GM23338 (cell line): Measurements from ENCODE around the gene IRGC. TPM values are rescaled to one million over a fixed set of nuclear protein-coding genes. Genes with fewer than 3 reads are reported as not detected.

Experiments used
- ATAC-seq: fragments of 200-7000 bp; cut with Tn5 transposase; 3 replicates; pipeline ENCODE4 v1.9.1; 2020
- DNase-seq: peaks from one replicate; pipeline ENCODE4 v3.0.0-alpha.2; 2015; ENCODE audit warnings: low spot score
- H2AFZ ChIP-seq: fragments of 200-600 bp; sonication (generic); 2 replicates; pipeline ENCODE4 v1.8.0; 2016; ENCODE audit warnings: antibody characterized with exemption, mild to moderate bottlenecking, moderate library complexity
- H3F3A ChIP-seq: fragments of 200-600 bp; sonication (generic); replicated peaks from 2 replicates; pipeline ENCODE4 v1.8.0; 2017; ENCODE audit warnings: antibody characterized with exemption, mixed run types, low read depth
- H3K27ac ChIP-seq: fragments of 200-600 bp; sonication (generic); 2 replicates; pipeline ENCODE4 v1.6.1; 2016; ENCODE audit warnings: low read depth
- H3K27me3 ChIP-seq: fragments of 200-600 bp; sonication (generic); 2 replicates; pipeline ENCODE4 v1.8.0; 2016; ENCODE audit warnings: mild to moderate bottlenecking, mixed run types, moderate library complexity; ENCODE audit not compliant: insufficient read depth
- H3K36me3 ChIP-seq: fragments of 200-600 bp; sonication (generic); 2 replicates; pipeline ENCODE4 v1.8.0; 2016; ENCODE audit warnings: mild to moderate bottlenecking; ENCODE audit not compliant: insufficient read depth
- H3K4me1 ChIP-seq: fragments of 200-600 bp; sonication (generic); 2 replicates; pipeline ENCODE4 v1.8.0; 2016; ENCODE audit warnings: mild to moderate bottlenecking, moderate library complexity; ENCODE audit not compliant: insufficient read depth
- H3K4me2 ChIP-seq: fragments of 200-600 bp; sonication (generic); 2 replicates; pipeline ENCODE4 v1.7.1; 2017; ENCODE audit warnings: mixed run types
- H3K4me3 ChIP-seq: fragments of 200-600 bp; sonication (generic); 2 replicates; pipeline ENCODE4 v1.6.1; 2016; ENCODE audit warnings: mixed run types
- H3K79me2 ChIP-seq: fragments of 200-600 bp; sonication (generic); replicated peaks from 2 replicates; pipeline ENCODE4 v1.8.0; 2017; ENCODE audit warnings: mild to moderate bottlenecking; ENCODE audit not compliant: insufficient read depth
- H3K9me2 ChIP-seq: fragments of 200-600 bp; sonication (generic); 2 replicates; pipeline ENCODE4 v1.8.0; 2017; ENCODE audit not compliant: insufficient read depth
- H4K20me1 ChIP-seq: fragments of 200-600 bp; sonication (generic); replicated peaks from 2 replicates; pipeline ENCODE4 v1.8.0; 2017; ENCODE audit warnings: mild to moderate bottlenecking; ENCODE audit not compliant: insufficient read depth
- H3K27ac Mint-ChIP-seq: 2 replicates; pipeline ENCODE4 v1.8.0; 2020; ENCODE audit warnings: inconsistent platforms, mild to moderate bottlenecking, moderate library complexity, mixed read lengths
- H3K27me3 Mint-ChIP-seq: 3 replicates; pipeline ENCODE4 v1.8.0; 2022; ENCODE audit warnings: low read depth, mild to moderate bottlenecking, moderate library complexity, mixed read lengths, inconsistent platforms; ENCODE audit not compliant: insufficient read depth, poor library complexity
- H3K36me3 Mint-ChIP-seq: 3 replicates; pipeline ENCODE4 v1.8.0; 2021; ENCODE audit warnings: low read depth, mild to moderate bottlenecking, inconsistent platforms, moderate library complexity, mixed read lengths
- H3K4me1 Mint-ChIP-seq: 3 replicates; pipeline ENCODE4 v1.8.0; 2020; ENCODE audit warnings: mild to moderate bottlenecking, inconsistent platforms, mixed read lengths
- H3K4me3 Mint-ChIP-seq: 3 replicates; pipeline ENCODE4 v1.8.0; 2021; ENCODE audit warnings: moderate library complexity, mild to moderate bottlenecking, inconsistent platforms, mixed read lengths
- H3K9me3 Mint-ChIP-seq: 3 replicates; pipeline ENCODE4 v1.8.0; 2020; ENCODE audit warnings: moderate library complexity, mild to moderate bottlenecking, inconsistent platforms, mixed read lengths
- CREB1 ChIP-seq: fragments of 250-450 bp; sonication (Bioruptor Pico); IDR thresholded peaks from 2 replicates; pipeline ENCODE4 v1.5.0; 2020; ENCODE audit warnings: low read depth, mild to moderate bottlenecking, moderate library complexity
- EZH2 ChIP-seq: fragments of 200-600 bp; sonication (generic); IDR thresholded peaks from one replicate; pipeline ENCODE4 v1.8.0; 2017; ENCODE audit warnings: antibody characterized with exemption, mild to moderate bottlenecking, low read depth; ENCODE audit not compliant: unreplicated experiment
- EZH2phosphoT487 ChIP-seq: fragments of 200-600 bp; sonication (generic); IDR thresholded peaks from one replicate; pipeline ENCODE4 v1.8.1; 2018; ENCODE audit warnings: antibody characterized with exemption; ENCODE audit not compliant: unreplicated experiment
- JUNB ChIP-seq: IDR thresholded peaks from one replicate; pipeline ENCODE4 v1.6.1; 2016; ENCODE audit warnings: antibody characterized with exemption; ENCODE audit not compliant: unreplicated experiment
- POLR2AphosphoS5 ChIP-seq: IDR thresholded peaks from 2 replicates; pipeline ENCODE4 v1.6.1; 2016; ENCODE audit warnings: antibody characterized with exemption, low read depth
- REST ChIP-seq: IDR thresholded peaks from one replicate; pipeline ENCODE4 v1.6.1; 2018; ENCODE audit warnings: antibody characterized with exemption; ENCODE audit not compliant: unreplicated experiment
- STAT1 ChIP-seq: IDR thresholded peaks from one replicate; pipeline ENCODE4 v1.6.1; 2016; ENCODE audit warnings: antibody characterized with exemption; ENCODE audit not compliant: unreplicated experiment
- ZNF114 ChIP-seq: fragments of 250-450 bp; sonication (Bioruptor Pico); IDR thresholded peaks from 2 replicates; pipeline ENCODE4 v1.5.0; 2020; ENCODE audit warnings: mild to moderate bottlenecking, moderate library complexity
- ZNF331 ChIP-seq: fragments of 250-450 bp; sonication (Bioruptor Pico); IDR thresholded peaks from 2 replicates; pipeline ENCODE4 v1.5.0; 2020; ENCODE audit warnings: low read depth, mild to moderate bottlenecking, moderate library complexity
- polyA plus RNA-seq: library from polyadenylated mRNA; unstranded; fragments of >200 nt; fragmentation: Nextera tagmentation; extraction: Ambion mirVana; gene quantifications from 2 replicates; pipeline ENCODE4 v1.2.1, GENCODE V29; 2016
- total RNA-seq: library from RNA; depleted of rRNA; stranded (reverse); fragments of >200 nt; shearing (Covaris generic); gene quantifications from 2 replicates; pipeline ENCODE4 v1.2.3, GENCODE V29; 2014
- TF ChIP-seq, protein P1 (sequence below), 2 experiments: fragments of 200-600 bp in 1 of 2; sonication (generic) in 1 of 2; conservative IDR thresholded peaks; 2 replicates each; pipeline versions ENCODE4 v1.5.1 to v1.6.1; 2016 to 2017; ENCODE audit warnings: antibody characterized with exemption in 2 of 2, low read depth in 2 of 2, mild to moderate bottlenecking in 2 of 2, moderate library complexity in 1 of 2

The IRGC gene
- total and polyA plus RNA-seq, 2 experiments from 2014 or later, result not detected

GRCh38 chr19:43759515-43759914 is 43.6 kb downstream of the IRGC start:
- H3K4me1 ChIP-seq, result no peaks in the 10 kb centered on the region; the same call in 1 of the 2 replicates
- H3K27me3 Mint-ChIP-seq, result peaks cover 21% of the 10 kb centered on the region
- no peaks in the 10 kb centered on the region for H3K27me3 ChIP-seq
- H3K4me3 Mint-ChIP-seq, result no peak overlapping the region; the same call in 2 of the 3 replicates
- DNase-seq, result peak; percentile 59
- H3K9me2 ChIP-seq, result no peaks in the 10 kb centered on the region
- no peaks in the 10 kb centered on the region for H4K20me1 ChIP-seq
- no peaks in the 10 kb centered on the region for H3K36me3 ChIP-seq
- peak overlapping the region; percentile 37 for H3K27ac Mint-ChIP-seq
- 0 out of 2 replicates have a peak, but pooled peaks cover 4% of the 10 kb centered on the region for H3K79me2 ChIP-seq
- H3K4me1 Mint-ChIP-seq, result peaks cover 10% of the 10 kb centered on the region
- TF ChIP-seq, protein P1, sequence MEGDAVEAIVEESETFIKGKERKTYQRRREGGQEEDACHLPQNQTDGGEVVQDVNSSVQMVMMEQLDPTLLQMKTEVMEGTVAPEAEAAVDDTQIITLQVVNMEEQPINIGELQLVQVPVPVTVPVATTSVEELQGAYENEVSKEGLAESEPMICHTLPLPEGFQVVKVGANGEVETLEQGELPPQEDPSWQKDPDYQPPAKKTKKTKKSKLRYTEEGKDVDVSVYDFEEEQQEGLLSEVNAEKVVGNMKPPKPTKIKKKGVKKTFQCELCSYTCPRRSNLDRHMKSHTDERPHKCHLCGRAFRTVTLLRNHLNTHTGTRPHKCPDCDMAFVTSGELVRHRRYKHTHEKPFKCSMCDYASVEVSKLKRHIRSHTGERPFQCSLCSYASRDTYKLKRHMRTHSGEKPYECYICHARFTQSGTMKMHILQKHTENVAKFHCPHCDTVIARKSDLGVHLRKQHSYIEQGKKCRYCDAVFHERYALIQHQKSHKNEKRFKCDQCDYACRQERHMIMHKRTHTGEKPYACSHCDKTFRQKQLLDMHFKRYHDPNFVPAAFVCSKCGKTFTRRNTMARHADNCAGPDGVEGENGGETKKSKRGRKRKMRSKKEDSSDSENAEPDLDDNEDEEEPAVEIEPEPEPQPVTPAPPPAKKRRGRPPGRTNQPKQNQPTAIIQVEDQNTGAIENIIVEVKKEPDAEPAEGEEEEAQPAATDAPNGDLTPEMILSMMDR (conservative IDR thresholded peaks at IDR 0.05; ENCODE audit: low read depth in 2 of 2), result peak in 1 of 2 experiments; percentile 57; a peak in 3 of 4 replicates
- no peak for TF ChIP-seq ZNF331 (CRISPR knock-in tag)
- H3K4me3 ChIP-seq, result no peak overlapping the region
- no peaks in the 10 kb centered on the region; the same call in 2 of the 3 replicates for H3K9me3 Mint-ChIP-seq
- 0 out of 2 replicates have a peak overlapping the region, but pooled peaks have one; percentile 23 for H3K27ac ChIP-seq
- H2AFZ ChIP-seq, result no peak overlapping the region
- H3K4me2 ChIP-seq, result no peak overlapping the region
- H3F3A ChIP-seq, result 0 out of 2 replicates have a peak, but pooled peaks cover 3% of the 10 kb centered on the region
- peaks cover 12% of the 10 kb centered on the region; the same call in 2 of the 3 replicates for H3K36me3 Mint-ChIP-seq
- ATAC-seq, result peak; percentile 22

- Histone ChIP-seq H3K36me3 (no peaks in the 10 kb centered on the region), H3F3A (no peaks in the 10 kb centered on the region), H4K20me1 (no peaks in the 10 kb centered on the region), H2AFZ (no peak overlapping the region), H3K27me3 (no peaks in the 10 kb centered on the region), H3K79me2 (0 out of 2 replicates have a peak, but pooled peaks cover 4% of the 10 kb centered on the region), H3K9me2 (no peaks in the 10 kb centered on the region), H3K4me2 (no peak overlapping the region), H3K27ac (no peak overlapping the region), H3K4me1 (no peaks in the 10 kb centered on the region; the same call in 1 of the 2 replicates), H3K4me3 (no peak overlapping the region)
- Mint-ChIP-seq H3K9me3 (no peaks in the 10 kb centered on the region), H3K4me1 (peaks cover 15% of the 10 kb centered on the region), H3K4me3 (no peak overlapping the region), H3K27ac (no peak overlapping the region), H3K27me3 (peaks cover 10% of the 10 kb centered on the region), H3K36me3 (peaks cover 10% of the 10 kb centered on the region; the same call in 2 of the 3 replicates)
- DNase-seq (no peak), ATAC-seq (no peak)
- no peak for TF ChIP-seq STAT1
- TF ChIP-seq JUNB, result no peak
- TF ChIP-seq, protein P1 (conservative IDR thresholded peaks at IDR 0.05; ENCODE audit: low read depth in 2 of 2), result no peak
- no peak for TF ChIP-seq ZNF114 (CRISPR knock-in tag)
- TF ChIP-seq REST, result no peak
- no peak for TF ChIP-seq POLR2AphosphoS5
- no peak for TF ChIP-seq EZH2
- TF ChIP-seq CREB1 (CRISPR knock-in tag), result no peak
- TF ChIP-seq EZH2phosphoT487, result no peak
- TF ChIP-seq ZNF331 (CRISPR knock-in tag), result no peak
Measured at GRCh38 chr19:43760941-43761340, 45.1 kb downstream of the IRGC start.
